Peyer's patch (tissue), 4 donors: ENCODE results near the gene P3H4.

Source experiments
- POLR2A ChIP-seq, 2 donors: fragments of 450-650 bp; IDR thresholded peaks; one replicate each; pipeline ENCODE4 v1.5.1; 2017; ENCODE audit warnings: antibody characterized with exemption in 2 of 2, mild to moderate bottlenecking in 2 of 2, moderate library complexity in 2 of 2
- TF ChIP-seq, protein P1 (sequence below), 6 experiments: fragments of 450-650 bp in 4 of 6; fragments of 200-600 bp in 2 of 6; sonication (generic) in 1 of 6; IDR thresholded peaks; one replicate each; pipeline ENCODE4 v1.5.1; 2017 to 2019; ENCODE audit warnings: antibody characterized with exemption in 6 of 6, mild to moderate bottlenecking in 3 of 6, moderate library complexity in 1 of 6

DNA sequence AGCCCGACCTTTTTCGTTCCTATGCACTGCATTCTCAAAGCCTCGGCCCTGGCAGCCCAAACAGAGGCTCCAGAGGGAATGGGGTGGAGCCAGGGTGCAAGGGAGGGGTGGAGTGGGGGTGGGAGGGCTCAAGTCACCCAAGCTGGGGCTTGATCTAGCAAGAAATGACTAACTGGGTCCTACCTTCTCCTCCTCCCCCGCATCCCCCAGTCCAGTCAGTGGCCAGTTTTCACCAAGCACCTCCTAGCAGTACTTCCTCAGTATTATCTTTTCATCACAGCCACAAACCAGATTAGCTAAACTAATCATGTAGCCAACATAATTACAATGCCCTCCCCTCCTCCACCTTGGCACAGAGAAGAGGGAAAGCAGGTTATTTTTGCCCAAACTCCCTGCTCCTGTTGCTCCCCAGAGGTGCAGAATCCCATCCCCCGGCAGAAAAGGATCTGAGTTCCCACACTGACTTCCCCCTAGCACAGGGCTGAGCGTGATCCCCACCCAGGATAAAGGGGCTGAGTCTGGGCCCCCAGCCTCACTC is 27.5 kb downstream of the P3H4 start:
- TF ChIP-seq, protein P1, sequence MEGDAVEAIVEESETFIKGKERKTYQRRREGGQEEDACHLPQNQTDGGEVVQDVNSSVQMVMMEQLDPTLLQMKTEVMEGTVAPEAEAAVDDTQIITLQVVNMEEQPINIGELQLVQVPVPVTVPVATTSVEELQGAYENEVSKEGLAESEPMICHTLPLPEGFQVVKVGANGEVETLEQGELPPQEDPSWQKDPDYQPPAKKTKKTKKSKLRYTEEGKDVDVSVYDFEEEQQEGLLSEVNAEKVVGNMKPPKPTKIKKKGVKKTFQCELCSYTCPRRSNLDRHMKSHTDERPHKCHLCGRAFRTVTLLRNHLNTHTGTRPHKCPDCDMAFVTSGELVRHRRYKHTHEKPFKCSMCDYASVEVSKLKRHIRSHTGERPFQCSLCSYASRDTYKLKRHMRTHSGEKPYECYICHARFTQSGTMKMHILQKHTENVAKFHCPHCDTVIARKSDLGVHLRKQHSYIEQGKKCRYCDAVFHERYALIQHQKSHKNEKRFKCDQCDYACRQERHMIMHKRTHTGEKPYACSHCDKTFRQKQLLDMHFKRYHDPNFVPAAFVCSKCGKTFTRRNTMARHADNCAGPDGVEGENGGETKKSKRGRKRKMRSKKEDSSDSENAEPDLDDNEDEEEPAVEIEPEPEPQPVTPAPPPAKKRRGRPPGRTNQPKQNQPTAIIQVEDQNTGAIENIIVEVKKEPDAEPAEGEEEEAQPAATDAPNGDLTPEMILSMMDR (IDR thresholded peaks at IDR 0.05): no peak
- no peak for TF ChIP-seq POLR2A (IDR thresholded peaks at IDR 0.05)
